ENCODE measurements around the gene TBC1D2B. TPM values are rescaled to one million over a fixed set of nuclear protein-coding genes. Genes with fewer than 3 reads are reported as not detected.
A peak's percentile ranks its signal among the peaks of the same experiment; 100 is the strongest.

Gene TBC1D2B
- total and polyA plus RNA-seq, 8 donors: 9.3 to 61.7 (median 38.8) TPM

DNA sequence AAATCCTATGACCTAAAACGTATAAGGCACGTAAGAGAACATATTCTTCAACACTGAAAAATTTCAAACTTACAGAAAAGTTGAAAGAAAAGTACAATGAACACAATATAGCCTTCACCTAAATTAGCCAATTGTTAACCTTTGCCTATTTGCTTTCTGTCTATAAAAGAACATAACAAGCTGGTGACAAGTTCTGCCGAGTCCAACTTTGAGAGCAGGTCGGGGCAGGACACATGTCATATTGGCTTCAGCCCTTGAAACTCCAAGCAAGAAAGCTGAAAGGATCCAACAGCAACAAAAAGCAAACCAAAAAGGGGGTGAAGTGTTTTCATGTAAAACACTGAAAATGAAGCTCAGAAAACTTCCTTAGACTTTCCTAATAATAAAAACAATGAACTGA is 59.1 kb downstream of the TBC1D2B start:
- H3K9me3 ChIP-seq: no peaks in the 10 kb centered on the region
- no peak overlapping the region for H3K4me3 ChIP-seq
- peaks cover 32 to 83% (median 74%) of the 10 kb centered on the region in 4 donors for H3K36me3 ChIP-seq
- 57 to 72% (median 64%) methylated on average over 4 of the region's 4 CpGs for WGBS, 5 donors
- intact Hi-C loops (cut with DNase I; ENCODE audit: low total_unique reads): no loop called here
- peak overlapping the region in 4 of 5 donors; percentile 38 to 56 (median 46) for H3K27ac ChIP-seq
- no peaks in the 10 kb centered on the region for H3K27me3 ChIP-seq
- peaks cover 9 to 57% (median 26%) of the 10 kb centered on the region in 4 donors for H3K4me1 ChIP-seq
- no peak for TF ChIP-seq EP300 (IDR thresholded peaks at IDR 0.05)
- DNase-seq: no peak

DNA sequence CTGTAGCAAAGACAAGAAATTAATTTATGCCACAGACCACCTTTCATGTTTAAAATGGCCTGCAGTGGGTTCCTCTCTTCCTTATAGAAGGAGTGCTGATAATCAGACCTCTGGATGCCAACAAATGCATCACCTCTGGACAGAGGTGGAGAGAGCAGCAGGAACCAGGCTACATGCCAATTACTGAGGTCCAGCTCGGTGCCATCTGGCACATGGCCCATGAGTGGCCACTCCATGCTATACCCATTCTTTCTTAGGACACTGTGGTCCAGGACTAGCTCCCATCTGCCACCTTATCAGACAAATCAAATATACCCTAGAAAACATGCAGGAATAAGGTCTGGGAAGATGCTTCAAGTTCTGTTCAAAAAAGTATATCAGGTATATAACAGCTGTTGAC is 60.7 kb downstream of the TBC1D2B start:
- WGBS, 5 donors: 20 to 68% (median 26%) methylated on average over 1 of the region's 1 CpG
- no peaks in the 10 kb centered on the region for H3K27me3 ChIP-seq
- H3K4me3 ChIP-seq: no peak overlapping the region
- H3K4me1 ChIP-seq: peaks cover 17 to 66% (median 28%) of the 10 kb centered on the region in 4 donors
- no peaks in the 10 kb centered on the region for H3K9me3 ChIP-seq
- TF ChIP-seq POLR2AphosphoS5 (IDR thresholded peaks at IDR 0.05): no peak
- no peak for TF ChIP-seq POLR2A (IDR thresholded peaks at IDR 0.05)
- TF ChIP-seq, protein P1, sequence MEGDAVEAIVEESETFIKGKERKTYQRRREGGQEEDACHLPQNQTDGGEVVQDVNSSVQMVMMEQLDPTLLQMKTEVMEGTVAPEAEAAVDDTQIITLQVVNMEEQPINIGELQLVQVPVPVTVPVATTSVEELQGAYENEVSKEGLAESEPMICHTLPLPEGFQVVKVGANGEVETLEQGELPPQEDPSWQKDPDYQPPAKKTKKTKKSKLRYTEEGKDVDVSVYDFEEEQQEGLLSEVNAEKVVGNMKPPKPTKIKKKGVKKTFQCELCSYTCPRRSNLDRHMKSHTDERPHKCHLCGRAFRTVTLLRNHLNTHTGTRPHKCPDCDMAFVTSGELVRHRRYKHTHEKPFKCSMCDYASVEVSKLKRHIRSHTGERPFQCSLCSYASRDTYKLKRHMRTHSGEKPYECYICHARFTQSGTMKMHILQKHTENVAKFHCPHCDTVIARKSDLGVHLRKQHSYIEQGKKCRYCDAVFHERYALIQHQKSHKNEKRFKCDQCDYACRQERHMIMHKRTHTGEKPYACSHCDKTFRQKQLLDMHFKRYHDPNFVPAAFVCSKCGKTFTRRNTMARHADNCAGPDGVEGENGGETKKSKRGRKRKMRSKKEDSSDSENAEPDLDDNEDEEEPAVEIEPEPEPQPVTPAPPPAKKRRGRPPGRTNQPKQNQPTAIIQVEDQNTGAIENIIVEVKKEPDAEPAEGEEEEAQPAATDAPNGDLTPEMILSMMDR (IDR thresholded peaks at IDR 0.05): no peak
- TF ChIP-seq EP300 (IDR thresholded peaks at IDR 0.05): no peak
- H3K27ac ChIP-seq: peak overlapping the region in 1 of 5 donors; percentile 26
- intact Hi-C loops (cut with DNase I; ENCODE audit: low total_unique reads): no loop called here
- H3K36me3 ChIP-seq: peaks cover 30 to 82% (median 73%) of the 10 kb centered on the region in 4 donors
- DNase-seq: peak in 1 of 2 donors; percentile 65

DNA sequence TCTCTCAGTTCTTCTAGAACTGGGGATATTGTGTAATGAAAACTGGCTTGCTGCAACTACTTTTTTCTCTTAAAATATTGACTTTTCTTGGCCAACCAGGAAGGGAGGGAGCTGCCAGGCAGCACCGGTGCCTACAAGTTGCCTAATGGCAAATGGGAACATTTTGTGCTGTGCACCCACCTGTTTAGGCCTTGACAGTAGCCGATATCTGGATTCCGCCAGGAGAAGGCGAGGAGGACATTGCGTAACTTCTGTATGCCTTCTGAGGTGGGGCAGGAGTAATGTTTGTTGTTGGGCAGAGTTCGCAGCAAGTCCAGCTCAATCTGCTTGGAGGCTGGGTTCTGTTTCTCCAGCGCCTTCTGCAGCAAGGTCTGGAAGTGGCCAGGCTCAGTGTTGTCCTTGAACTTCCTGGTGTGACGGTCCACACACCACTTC is 64.9 kb downstream of the TBC1D2B start:
- peaks cover 35 to 99% (median 93%) of the 10 kb centered on the region in 4 donors for H3K36me3 ChIP-seq
- peak; percentile 90 to 91 for DNase-seq
- H3K4me3 ChIP-seq: no peak overlapping the region
- no peaks in the 10 kb centered on the region for H3K9me3 ChIP-seq
- H3K27me3 ChIP-seq: no peaks in the 10 kb centered on the region
- intact Hi-C loops (cut with DNase I; ENCODE audit: low total_unique reads): no loop called here
- peak overlapping the region; percentile 74 to 89 (median 84) for H3K27ac ChIP-seq
- no peak for TF ChIP-seq POLR2A (IDR thresholded peaks at IDR 0.05)
- TF ChIP-seq, protein P1 (IDR thresholded peaks at IDR 0.05): no peak
- TF ChIP-seq POLR2AphosphoS5 (IDR thresholded peaks at IDR 0.05): peak in 2 of 3 donors; percentile 87 to 96
- TF ChIP-seq EP300 (IDR thresholded peaks at IDR 0.05): no peak
- H3K4me1 ChIP-seq: peaks cover 27 to 80% (median 40%) of the 10 kb centered on the region in 4 donors
- WGBS, 5 donors: 31 to 56% (median 50%) methylated on average over 8 of the region's 8 CpGs

DNA sequence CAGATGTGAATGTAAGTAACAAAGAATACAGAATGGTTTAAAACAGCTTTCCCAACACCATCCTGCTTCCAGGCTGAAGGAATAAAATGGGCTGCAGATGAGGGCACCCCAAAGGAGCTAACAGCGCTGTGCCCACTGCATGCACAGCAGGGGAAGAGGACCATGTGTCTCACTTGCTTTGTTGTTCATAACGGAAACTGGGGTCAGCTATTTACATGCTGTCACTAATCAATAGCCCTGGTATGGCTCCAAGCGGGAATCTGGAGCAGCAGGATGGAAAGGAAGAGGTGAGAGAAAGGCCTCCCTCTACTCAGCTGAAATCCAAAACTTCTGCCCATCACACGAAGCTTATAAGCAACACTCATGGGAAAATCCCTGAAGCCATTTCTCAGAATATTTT is 67.4 kb downstream of the TBC1D2B start:
- 82 to 92% (median 87%) methylated on average over 4 of the region's 4 CpGs for WGBS, 5 donors
- no peak overlapping the region for H3K4me3 ChIP-seq
- intact Hi-C loops (cut with DNase I; ENCODE audit: low total_unique reads): no loop called here
- no peaks in the 10 kb centered on the region for H3K9me3 ChIP-seq
- H3K36me3 ChIP-seq: peaks cover 21 to 92% (median 86%) of the 10 kb centered on the region in 4 donors
- no peak for DNase-seq
- H3K4me1 ChIP-seq: peaks cover 45 to 82% (median 53%) of the 10 kb centered on the region in 4 donors
- peak overlapping the region in 1 of 5 donors; percentile 89 for H3K27ac ChIP-seq
- no peaks in the 10 kb centered on the region for H3K27me3 ChIP-seq
- no peak for TF ChIP-seq POLR2A (IDR thresholded peaks at IDR 0.05)
- no peak for TF ChIP-seq POLR2AphosphoS5 (IDR thresholded peaks at IDR 0.05)
- TF ChIP-seq EP300 (IDR thresholded peaks at IDR 0.05): no peak
- TF ChIP-seq, protein P1 (IDR thresholded peaks at IDR 0.05): no peak

All from stomach (tissue), 9 donors.